Chondrocyte (in vitro differentiated cells): ENCODE results near the gene ANO5. TPM values are rescaled to one million over a fixed set of nuclear protein-coding genes. Genes with fewer than 3 reads are reported as not detected.

Experiments
- DNase-seq: peaks from one replicate; pipeline ENCODE4 v3.0.0; 2021; ENCODE audit warnings: mixed read lengths, low spot score
- H3K27ac Mint-ChIP-seq: one replicate; pipeline ENCODE4 v1.8.0; 2021; ENCODE audit warnings: mild to moderate bottlenecking, moderate library complexity, mixed read lengths; ENCODE audit not compliant: unreplicated experiment
- H3K27me3 Mint-ChIP-seq: 2 replicates; pipeline ENCODE4 v1.8.0; 2021; ENCODE audit warnings: low read depth, mixed read lengths
- H3K36me3 Mint-ChIP-seq: 2 replicates; pipeline ENCODE4 v1.8.0; 2021; ENCODE audit warnings: low read depth, mixed read lengths
- H3K4me1 Mint-ChIP-seq: 2 replicates; pipeline ENCODE4 v1.8.0; 2021; ENCODE audit warnings: low read depth, mild to moderate bottlenecking, mixed read lengths
- H3K4me3 Mint-ChIP-seq: one replicate; pipeline ENCODE4 v1.8.0; 2021; ENCODE audit warnings: mild to moderate bottlenecking, moderate library complexity, mixed read lengths; ENCODE audit not compliant: unreplicated experiment
- H3K9me3 Mint-ChIP-seq: 2 replicates; pipeline ENCODE4 v1.8.0; 2021; ENCODE audit warnings: low read depth, mixed read lengths
- CTCF ChIP-seq: fragments of 200-600 bp; sonication (generic); IDR thresholded peaks from 2 replicates; pipeline ENCODE4 v1.5.0; 2021; ENCODE audit warnings: antibody characterized with exemption, mild to moderate bottlenecking, moderate library complexity
- total RNA-seq: library from RNA; stranded (reverse); gene quantifications from 3 replicates; pipeline ENCODE4 v1.2.1, GENCODE V29; 2021

The ANO5 gene
- total RNA-seq, 1 donor from 2014 or later = 0.20 TPM

- H3K27ac Mint-ChIP-seq = no peak overlapping the region
- H3K9me3 Mint-ChIP-seq = no peaks in the 10 kb centered on the region
- TF ChIP-seq CTCF = peak; percentile 56
- DNase-seq = no peak
- no peaks in the 10 kb centered on the region for H3K4me1 Mint-ChIP-seq
- no peaks in the 10 kb centered on the region for H3K36me3 Mint-ChIP-seq
- peaks cover 10% of the 10 kb centered on the region for H3K27me3 Mint-ChIP-seq
- no peak overlapping the region for H3K4me3 Mint-ChIP-seq
These were observed 138.9 kb downstream of the ANO5 start for GRCh38 chr11:22331771-22332170.

Other genes starting within 250 kb of the ANO5 start
- gene SLC17A6, start 145.3 kb downstream of the ANO5 start, total RNA-seq = not detected in 3 replicates